NCI-H774 (cell line): ENCODE results near the gene ETFBKMT.
A peak's percentile ranks its signal among the peaks of the same experiment; 100 is the strongest.

Source experiments
- DNase-seq: peaks from one replicate; lab custom pipeline; 2025; lab: John Stamatoyannopoulos, UW

ETFBKMT gene

GRCh38 chr12:31659087-31659942 is at the start of gene ETFBKMT:
Gene ETFBKMT (plus strand): TSS chr12:31659688. CDS start chr12:31661954, 2,266 bp downstream.
- peak; percentile 96 for DNase-seq

GRCh38 chr12:31612819-31613218 is 46.7 kb upstream of the ETFBKMT start:
- DNase-seq: no peak

GRCh38 chr12:31618228-31619025 is 41.1 kb upstream of the ETFBKMT start:
- DNase-seq: no peak

- no peak for DNase-seq
Observed at GRCh38 chr12:31620311-31620710, 39.2 kb upstream of the ETFBKMT start.

- DNase-seq: no peak
Observed at GRCh38 chr12:31622038-31622437, 37.5 kb upstream of the ETFBKMT start.

GRCh38 chr12:31626270-31626995 is 33.1 kb upstream of the ETFBKMT start:
- DNase-seq: no peak

- no peak for DNase-seq
Observed at GRCh38 chr12:31627456-31628054, 31.9 kb upstream of the ETFBKMT start.

GRCh38 chr12:31629756-31630732 is 29.4 kb upstream of the ETFBKMT start:
- DNase-seq: no peak

GRCh38 chr12:31631023-31631724 is 28.3 kb upstream of the ETFBKMT start:
- no peak for DNase-seq

GRCh38 chr12:31631809-31632208 is 27.7 kb upstream of the ETFBKMT start:
- no peak for DNase-seq

- no peak for DNase-seq
Observed at GRCh38 chr12:31633464-31633863, 26.0 kb upstream of the ETFBKMT start.

- DNase-seq: no peak
Observed at GRCh38 chr12:31634620-31635019, 24.9 kb upstream of the ETFBKMT start.

GRCh38 chr12:31641509-31642090 is 17.9 kb upstream of the ETFBKMT start:
- DNase-seq: no peak

GRCh38 chr12:31644536-31644935 is 15.0 kb upstream of the ETFBKMT start:
- DNase-seq: no peak

GRCh38 chr12:31645924-31646323 is 13.6 kb upstream of the ETFBKMT start:
- no peak for DNase-seq

GRCh38 chr12:31647086-31647491 is 12.4 kb upstream of the ETFBKMT start:
- peak; percentile 28 for DNase-seq

GRCh38 chr12:31650918-31651317 is 8.6 kb upstream of the ETFBKMT start:
- no peak for DNase-seq

GRCh38 chr12:31651893-31652521 is 7.5 kb upstream of the ETFBKMT start:
- DNase-seq: no peak

- no peak for DNase-seq
Observed at GRCh38 chr12:31655208-31655607, 4.3 kb upstream of the ETFBKMT start.
